ENCODE results near the gene NELL1.

- TF ChIP-seq CTCF (IDR thresholded peaks at IDR 0.05; ENCODE audit: insufficient read depth, low read length) (no peak), SPI1 (IDR thresholded peaks at IDR 0.05; ENCODE audit: borderline replicate concordance, low read depth) (no peak), POLR2AphosphoS5 (IDR thresholded peaks at IDR 0.05; ENCODE audit: low read depth) (no peak)
- TF ChIP-seq, protein P1, sequence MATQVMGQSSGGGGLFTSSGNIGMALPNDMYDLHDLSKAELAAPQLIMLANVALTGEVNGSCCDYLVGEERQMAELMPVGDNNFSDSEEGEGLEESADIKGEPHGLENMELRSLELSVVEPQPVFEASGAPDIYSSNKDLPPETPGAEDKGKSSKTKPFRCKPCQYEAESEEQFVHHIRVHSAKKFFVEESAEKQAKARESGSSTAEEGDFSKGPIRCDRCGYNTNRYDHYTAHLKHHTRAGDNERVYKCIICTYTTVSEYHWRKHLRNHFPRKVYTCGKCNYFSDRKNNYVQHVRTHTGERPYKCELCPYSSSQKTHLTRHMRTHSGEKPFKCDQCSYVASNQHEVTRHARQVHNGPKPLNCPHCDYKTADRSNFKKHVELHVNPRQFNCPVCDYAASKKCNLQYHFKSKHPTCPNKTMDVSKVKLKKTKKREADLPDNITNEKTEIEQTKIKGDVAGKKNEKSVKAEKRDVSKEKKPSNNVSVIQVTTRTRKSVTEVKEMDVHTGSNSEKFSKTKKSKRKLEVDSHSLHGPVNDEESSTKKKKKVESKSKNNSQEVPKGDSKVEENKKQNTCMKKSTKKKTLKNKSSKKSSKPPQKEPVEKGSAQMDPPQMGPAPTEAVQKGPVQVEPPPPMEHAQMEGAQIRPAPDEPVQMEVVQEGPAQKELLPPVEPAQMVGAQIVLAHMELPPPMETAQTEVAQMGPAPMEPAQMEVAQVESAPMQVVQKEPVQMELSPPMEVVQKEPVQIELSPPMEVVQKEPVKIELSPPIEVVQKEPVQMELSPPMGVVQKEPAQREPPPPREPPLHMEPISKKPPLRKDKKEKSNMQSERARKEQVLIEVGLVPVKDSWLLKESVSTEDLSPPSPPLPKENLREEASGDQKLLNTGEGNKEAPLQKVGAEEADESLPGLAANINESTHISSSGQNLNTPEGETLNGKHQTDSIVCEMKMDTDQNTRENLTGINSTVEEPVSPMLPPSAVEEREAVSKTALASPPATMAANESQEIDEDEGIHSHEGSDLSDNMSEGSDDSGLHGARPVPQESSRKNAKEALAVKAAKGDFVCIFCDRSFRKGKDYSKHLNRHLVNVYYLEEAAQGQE (IDR thresholded peaks at IDR 0.05; ENCODE audit: insufficient replicate concordance, low read depth), result no peak
Measured at GRCh38 chr11:21026685-21027084, 357.3 kb downstream of the NELL1 start.
